C4-2B (cell line): ENCODE measurements around the gene LRBA.
"Not testable (repeated sequence)": the region's sequence is repeated elsewhere in the genome, so short reads cannot be mapped to it uniquely, and the experiment has no call there.

Experiments
- H3K27ac ChIP-seq: fragments of 450-650 bp; 2 replicates; pipeline ENCODE4 v1.5.1; 2017
- CTCF ChIP-seq: fragments of 450-650 bp; conservative IDR thresholded peaks from 2 replicates; pipeline ENCODE4 v1.5.1; 2017; ENCODE audit warnings: mild to moderate bottlenecking
- ZFX ChIP-seq: fragments of 450-650 bp; IDR thresholded peaks from 2 replicates; pipeline ENCODE4 v1.6.1; 2017

The LRBA gene

GRCh38 chr4:150525321-150525868, 489.7 kb downstream of the LRBA start:
- no peak for TF ChIP-seq CTCF
- TF ChIP-seq ZFX, result no peak
- H3K27ac ChIP-seq, result no peak overlapping the region

GRCh38 chr4:150518559-150518958, 496.5 kb downstream of the LRBA start:
- TF ChIP-seq CTCF (no peak), ZFX (no peak)
- H3K27ac ChIP-seq, result no peak overlapping the region

GRCh38 chr4:150515135-150515534, 499.9 kb downstream of the LRBA start:
- H3K27ac ChIP-seq, result no peak overlapping the region
- TF ChIP-seq CTCF, result no peak
- no peak for TF ChIP-seq ZFX

GRCh38 chr4:150514709-150515108, 500.4 kb downstream of the LRBA start:
- no peak overlapping the region for H3K27ac ChIP-seq
- TF ChIP-seq ZFX (no peak), CTCF (no peak)

- TF ChIP-seq ZFX (no peak), CTCF (no peak)
- no peak overlapping the region for H3K27ac ChIP-seq
These were observed 504.8 kb downstream of the LRBA start for GRCh38 chr4:150510176-150510865.

- not testable (repeated sequence) for H3K27ac ChIP-seq
These were observed 507.4 kb downstream of the LRBA start for GRCh38 chr4:150507656-150508055.

GRCh38 chr4:150501983-150502382, 513.1 kb downstream of the LRBA start:
- TF ChIP-seq CTCF (no peak), ZFX (no peak)
- H3K27ac ChIP-seq, result no peak overlapping the region
